Amniotic epithelial cell (primary cell): ENCODE results near the gene SNAI3.
A peak's percentile ranks its signal among the peaks of the same experiment; 100 is the strongest.

ENCODE experiments used
- DNase-seq: peaks from one replicate; pipeline ENCODE4 v3.0.0-alpha.2; 2010; ENCODE audit warnings: low read depth

Gene SNAI3

DNA sequence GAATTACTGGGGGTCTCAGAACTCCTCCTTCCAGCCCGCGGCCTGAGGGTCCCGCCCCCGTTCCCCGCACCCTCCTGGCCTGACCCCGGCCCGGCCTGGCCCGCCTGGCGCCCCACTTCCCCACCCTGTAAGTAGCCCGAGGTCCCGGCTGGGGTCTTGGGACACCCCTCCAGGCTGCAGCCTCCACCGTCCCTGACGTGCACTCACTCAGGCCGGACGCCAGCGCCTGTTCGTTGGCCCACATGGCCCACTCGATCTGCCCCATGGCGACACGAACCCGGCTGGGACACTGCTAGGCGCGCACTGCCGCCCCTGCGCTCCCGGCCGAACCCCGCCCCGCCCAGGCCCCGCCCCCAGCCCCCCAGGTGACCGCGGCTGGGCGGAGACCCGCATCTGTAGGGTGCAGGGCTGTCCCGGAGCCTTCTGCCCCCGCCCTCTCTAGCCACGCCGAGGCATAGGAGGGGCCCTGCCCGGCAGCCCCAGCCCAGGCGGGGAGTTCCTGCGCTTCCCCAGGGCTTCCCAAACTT lies 35.5 kb downstream of the SNAI3 start, which contains the start of gene CYBA:
CYBA (minus strand) TSS at position 305 of the 527 bp plus-strand sequence; CDS start at position 265, 40 bp downstream.
- peak; percentile 32 for DNase-seq

- peak; percentile 28 for DNase-seq
Observed at GRCh38 chr16:88649924-88650748, 36.2 kb downstream of the SNAI3 start.

DNA sequence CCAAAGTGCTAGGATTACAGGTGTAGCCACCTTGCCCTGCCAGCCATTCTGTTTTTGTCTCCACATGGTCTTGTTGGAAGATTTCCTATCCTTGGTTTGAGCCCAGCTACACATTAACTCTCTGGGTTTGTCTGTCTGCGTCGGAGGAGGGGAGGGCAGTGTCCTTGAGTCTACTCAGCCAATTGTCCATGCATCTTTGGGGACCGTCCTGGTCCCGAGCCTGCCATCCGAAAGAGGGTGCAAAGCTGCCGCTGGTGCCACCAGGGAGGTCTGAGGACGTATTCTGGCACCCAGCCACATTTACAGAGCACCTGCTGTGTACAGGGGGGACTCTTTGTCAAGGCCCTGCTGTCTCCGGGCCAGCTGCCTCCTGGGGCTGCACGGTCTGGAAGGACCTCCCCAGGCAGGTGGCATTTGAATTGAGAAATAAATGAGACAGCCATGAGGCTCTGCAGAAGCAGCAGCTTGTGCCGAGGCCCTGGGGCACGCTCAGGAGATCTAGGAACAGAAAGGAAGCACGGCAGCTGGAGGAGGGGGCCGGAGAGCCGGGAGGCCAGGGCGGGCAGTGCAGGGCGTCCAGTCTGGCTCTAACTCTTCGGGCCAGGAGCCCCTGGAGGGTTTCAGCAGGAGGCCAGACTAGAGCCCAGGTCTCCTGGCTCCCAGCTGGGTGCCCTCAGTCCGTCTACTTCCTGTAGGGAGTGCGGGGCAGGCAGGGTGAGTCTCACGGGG lies 36.9 kb downstream of the SNAI3 start:
- no peak for DNase-seq

GRCh38 chr16:88647178-88648070 lies 38.9 kb downstream of the SNAI3 start:
- no peak for DNase-seq

- DNase-seq, result no peak
Observed at GRCh38 chr16:88646345-88647034, 39.8 kb downstream of the SNAI3 start.

DNA sequence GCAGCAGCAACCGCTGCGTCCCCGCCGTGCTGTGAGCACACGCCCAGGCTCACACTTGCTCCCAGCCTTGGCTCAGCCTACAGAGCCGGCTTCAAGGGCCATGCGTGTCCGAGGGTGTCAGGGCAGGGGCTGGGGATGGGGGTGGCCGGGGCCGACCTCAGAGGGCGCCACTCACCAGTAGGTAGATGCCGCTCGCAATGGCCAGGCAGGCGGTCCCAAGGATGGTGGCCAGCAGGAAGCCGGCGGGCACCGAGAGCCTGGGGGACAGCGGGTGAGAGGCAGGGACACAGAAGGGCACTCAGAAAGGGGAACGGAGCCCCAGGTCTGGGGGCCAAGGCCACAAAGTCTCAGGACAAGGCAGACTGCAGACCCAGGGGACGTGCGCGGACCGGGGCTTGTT lies 40.4 kb downstream of the SNAI3 start:
- DNase-seq, result no peak

DNA sequence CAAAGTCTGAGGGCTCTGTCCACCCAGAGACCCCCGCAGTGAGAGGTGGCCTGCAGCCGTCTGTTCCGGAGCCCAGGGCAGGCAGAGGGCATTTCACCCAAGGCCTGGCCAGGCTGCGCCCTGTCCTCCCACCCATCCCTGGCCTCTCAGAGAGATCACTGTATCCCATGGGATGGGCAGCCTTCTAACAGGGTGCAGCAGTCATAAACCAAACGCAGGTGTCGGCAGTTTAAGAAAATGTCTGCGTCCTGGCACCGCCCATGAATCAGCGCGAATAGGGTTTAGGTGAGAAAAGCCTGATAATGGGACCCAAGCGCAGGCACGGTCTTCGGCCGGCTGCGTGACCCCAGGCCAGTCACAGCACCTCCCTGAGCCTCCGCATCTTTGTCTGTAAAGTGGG lies 40.9 kb downstream of the SNAI3 start:
- DNase-seq, result no peak

DNA sequence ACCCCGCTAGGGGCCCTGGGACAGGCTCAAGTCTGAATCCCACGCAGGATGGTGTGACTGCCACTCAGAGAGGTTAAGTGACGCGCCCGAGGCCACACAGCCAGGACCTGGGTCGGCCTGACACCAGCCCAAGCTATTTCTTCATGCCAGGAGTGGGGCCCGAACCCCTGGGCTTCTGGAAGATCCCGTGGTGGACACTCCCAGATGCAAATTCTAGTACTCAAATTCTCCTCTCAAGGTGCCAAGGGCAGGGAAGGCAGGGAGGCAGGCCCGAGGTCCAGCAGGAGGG lies 42.7 kb downstream of the SNAI3 start:
- DNase-seq, result no peak

GRCh38 chr16:88642881-88643643 lies 43.2 kb downstream of the SNAI3 start:
- no peak for DNase-seq

DNA sequence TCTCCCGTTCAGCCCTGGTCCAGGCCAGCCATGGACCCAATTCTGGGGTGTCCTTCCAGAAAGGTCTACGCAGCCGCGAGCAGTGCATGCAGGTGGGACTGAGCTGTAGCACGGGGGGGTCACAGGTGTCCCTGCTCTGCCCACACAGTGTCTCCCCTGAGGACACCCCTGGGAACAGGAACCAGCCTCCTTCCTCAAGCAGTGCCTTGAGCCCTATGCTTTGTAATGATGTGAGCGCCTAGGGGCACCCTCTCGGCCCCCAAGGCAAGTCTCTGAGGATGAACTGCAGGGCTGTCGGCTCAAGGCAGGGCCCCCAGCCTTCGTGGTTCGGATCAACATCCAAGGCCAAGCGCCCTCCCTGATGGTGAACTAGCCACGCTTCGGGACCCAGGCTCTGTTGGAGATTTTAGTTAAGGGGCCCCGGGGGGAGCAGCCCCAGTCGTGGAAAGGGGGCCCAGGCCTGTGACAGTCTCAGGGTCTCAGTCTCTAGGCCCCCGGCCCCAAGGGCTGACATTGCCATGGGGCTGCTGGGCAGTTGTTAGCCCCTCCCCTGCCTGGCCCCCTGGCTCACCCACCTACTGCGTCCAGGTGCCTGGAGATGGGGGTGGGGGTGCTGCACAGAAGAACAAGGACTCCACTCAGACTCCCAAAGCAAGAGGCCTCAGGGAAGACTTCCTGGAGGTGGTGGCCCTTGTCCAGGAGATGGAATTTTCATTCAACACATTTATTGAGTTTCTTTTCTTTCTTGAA lies 45.6 kb downstream of the SNAI3 start:
- DNase-seq, result no peak

GRCh38 chr16:88640039-88640495 lies 46.2 kb downstream of the SNAI3 start:
- DNase-seq, result no peak

- DNase-seq, result no peak
Observed at GRCh38 chr16:88639231-88640038, 46.9 kb downstream of the SNAI3 start.

DNA sequence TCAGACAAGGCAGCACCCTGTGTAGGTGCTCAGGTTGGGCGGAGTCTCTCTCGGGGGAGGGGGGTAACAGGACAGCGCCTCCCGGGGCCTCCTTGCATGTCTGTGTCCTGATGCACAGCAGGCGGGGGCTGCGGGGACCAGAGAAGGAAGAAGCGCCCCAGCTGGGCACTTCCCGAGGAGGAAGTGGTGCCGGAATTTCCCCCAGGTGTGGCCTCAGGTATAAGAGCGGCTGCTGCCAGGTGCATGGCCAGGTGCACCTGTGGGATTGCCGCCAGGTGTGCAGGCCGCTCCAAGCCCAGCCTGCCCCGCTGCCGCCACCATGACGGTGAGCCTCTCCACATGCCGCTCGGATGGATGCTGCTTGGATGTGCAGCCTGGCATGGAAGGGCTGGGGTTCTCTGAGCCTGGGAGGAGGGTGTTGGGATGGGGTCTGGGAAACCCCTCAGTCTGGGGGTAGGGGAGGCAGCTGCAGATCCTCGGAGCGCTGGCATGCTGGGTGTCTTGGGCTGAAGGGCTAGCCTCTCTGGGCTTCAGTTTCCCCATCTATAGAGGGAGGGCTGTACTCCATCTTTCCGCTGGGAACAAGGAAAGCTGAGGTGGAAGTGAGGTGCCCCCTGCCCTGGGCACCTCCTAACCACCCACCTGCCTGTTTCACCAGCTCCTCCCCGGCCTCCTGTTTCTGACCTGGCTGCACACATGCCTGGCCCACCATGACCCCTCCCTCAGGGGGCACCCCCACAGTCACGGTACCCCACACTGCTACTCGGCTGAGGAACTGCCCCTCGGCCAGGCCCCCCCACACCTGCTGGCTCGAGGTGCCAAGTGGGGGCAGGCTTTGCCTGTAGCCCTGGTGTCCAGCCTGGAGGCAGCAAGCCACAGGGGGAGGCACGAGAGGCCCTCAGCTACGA lies 47.7 kb downstream of the SNAI3 start, which contains the start of gene IL17C:
IL17C (plus strand) TSS at position 250 of the 908 bp plus-strand sequence; CDS start at position 320, 70 bp downstream.
- DNase-seq, result no peak

GRCh38 chr16:88636488-88637265 lies 49.6 kb downstream of the SNAI3 start:
- no peak for DNase-seq

DNA sequence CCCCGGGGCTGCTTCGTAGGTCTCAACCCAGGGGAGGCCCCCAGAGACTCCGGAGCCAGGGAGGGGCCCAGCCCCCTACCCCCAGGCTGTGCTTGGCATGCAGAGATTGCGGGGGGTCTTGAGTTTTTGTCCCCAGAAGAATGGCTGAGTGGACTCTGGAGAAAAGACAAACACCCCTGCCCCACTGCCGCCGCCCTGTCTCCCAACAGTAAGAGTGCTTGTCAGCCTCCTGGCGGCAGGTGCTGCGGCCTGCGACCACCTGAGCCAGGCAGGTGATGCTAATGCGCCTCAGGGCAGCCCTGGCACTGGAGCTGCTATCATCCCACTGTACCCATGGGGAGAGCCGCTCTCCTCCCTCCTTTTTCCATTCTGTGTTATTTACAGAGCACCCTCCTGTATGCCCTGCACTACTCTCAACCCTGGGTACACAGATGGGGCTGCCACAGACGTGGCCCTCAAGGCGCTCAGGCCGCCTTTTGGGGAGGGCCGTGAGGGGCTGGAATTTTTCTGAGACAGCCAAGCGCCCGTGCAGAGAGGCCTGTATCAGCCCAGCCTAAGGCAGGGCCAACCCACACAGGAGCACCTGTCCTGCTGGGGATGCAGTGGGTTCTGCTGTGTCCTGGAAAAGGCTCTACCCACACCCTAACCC lies 50.5 kb downstream of the SNAI3 start:
- DNase-seq, result no peak

GRCh38 chr16:88634994-88635670 lies 51.2 kb downstream of the SNAI3 start:
- no peak for DNase-seq
